ENCODE results near the gene GHR.

The GHR gene

DNA sequence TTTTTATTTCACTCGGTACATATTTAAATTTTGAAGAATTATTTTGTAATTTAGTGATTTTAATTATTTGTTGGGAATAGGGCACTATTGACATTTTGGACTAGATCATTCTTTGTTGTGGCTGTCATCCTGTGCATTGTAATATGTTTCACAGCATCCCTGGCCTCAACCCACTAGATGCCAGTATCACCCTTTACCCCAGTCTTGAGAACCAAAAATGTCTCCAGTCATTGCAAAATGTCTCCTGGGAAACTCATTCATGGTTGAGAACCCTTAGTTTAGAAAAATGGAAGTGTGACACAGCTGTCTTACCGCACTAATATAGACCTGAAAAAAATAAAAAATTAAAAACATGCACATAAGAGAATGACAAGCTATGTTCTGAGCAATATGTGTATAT, 245.0 kb downstream of the GHR start:
- H3K36me3 ChIP-seq (ENCODE audit: insufficient read depth), result no peaks in the 10 kb centered on the region
- H3K4me3 ChIP-seq (IDR thresholded peaks at IDR 0.05; ENCODE audit: insufficient read depth, low read depth, low read length), result no peak overlapping the region
- H2AFZ ChIP-seq (ENCODE audit: low read depth), result no peak overlapping the region
- no peak overlapping the region for H3K9ac ChIP-seq
- peak overlapping the region; percentile 52 for H3K27ac ChIP-seq
- no peaks in the 10 kb centered on the region for H3K79me2 ChIP-seq (ENCODE audit: insufficient read depth, low read depth)
- H3K4me1 ChIP-seq (ENCODE audit: low read depth, poor library complexity, severe bottlenecking), result peaks cover 39% of the 10 kb centered on the region
- no peaks in the 10 kb centered on the region for H3K27me3 ChIP-seq (ENCODE audit: insufficient read depth, low read depth)
- H4K20me1 ChIP-seq (ENCODE audit: insufficient read depth), result no peaks in the 10 kb centered on the region
- TF ChIP-seq, protein P1, sequence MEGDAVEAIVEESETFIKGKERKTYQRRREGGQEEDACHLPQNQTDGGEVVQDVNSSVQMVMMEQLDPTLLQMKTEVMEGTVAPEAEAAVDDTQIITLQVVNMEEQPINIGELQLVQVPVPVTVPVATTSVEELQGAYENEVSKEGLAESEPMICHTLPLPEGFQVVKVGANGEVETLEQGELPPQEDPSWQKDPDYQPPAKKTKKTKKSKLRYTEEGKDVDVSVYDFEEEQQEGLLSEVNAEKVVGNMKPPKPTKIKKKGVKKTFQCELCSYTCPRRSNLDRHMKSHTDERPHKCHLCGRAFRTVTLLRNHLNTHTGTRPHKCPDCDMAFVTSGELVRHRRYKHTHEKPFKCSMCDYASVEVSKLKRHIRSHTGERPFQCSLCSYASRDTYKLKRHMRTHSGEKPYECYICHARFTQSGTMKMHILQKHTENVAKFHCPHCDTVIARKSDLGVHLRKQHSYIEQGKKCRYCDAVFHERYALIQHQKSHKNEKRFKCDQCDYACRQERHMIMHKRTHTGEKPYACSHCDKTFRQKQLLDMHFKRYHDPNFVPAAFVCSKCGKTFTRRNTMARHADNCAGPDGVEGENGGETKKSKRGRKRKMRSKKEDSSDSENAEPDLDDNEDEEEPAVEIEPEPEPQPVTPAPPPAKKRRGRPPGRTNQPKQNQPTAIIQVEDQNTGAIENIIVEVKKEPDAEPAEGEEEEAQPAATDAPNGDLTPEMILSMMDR (conservative IDR thresholded peaks at IDR 0.05; ENCODE audit: low read depth, low read length), result no peak
- H3K4me2 ChIP-seq, result peak overlapping the region; percentile 85

DNA sequence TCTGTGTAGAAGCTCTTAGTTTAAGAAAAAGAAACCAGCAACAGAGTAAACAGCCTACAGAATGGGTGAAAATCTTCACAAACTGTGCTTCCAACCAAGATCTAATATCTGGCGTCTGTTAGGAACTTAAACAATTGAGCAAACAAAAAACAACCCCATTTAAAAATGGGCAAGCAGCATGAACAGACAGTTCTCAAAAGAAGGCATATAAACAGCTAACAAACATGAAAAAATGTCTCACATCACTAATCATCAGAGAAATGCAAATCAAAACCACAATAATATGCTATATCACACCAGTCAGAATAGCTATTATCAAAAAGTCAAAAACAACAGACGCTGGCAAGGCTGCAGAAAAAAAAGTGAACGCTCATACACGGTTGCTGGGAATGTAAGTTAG, 249.7 kb downstream of the GHR start:
- H2AFZ ChIP-seq (ENCODE audit: low read depth), result no peak overlapping the region
- no peak overlapping the region for H3K9ac ChIP-seq
- no peaks in the 10 kb centered on the region for H3K36me3 ChIP-seq (ENCODE audit: insufficient read depth)
- H3K4me2 ChIP-seq, result no peak overlapping the region
- peaks cover 58% of the 10 kb centered on the region for H3K4me1 ChIP-seq (ENCODE audit: low read depth, poor library complexity, severe bottlenecking)
- TF ChIP-seq, protein P1 (conservative IDR thresholded peaks at IDR 0.05; ENCODE audit: low read depth, low read length), result no peak
- H3K27me3 ChIP-seq (ENCODE audit: insufficient read depth, low read depth), result no peaks in the 10 kb centered on the region
- H3K4me3 ChIP-seq (IDR thresholded peaks at IDR 0.05; ENCODE audit: insufficient read depth, low read depth, low read length), result no peak overlapping the region
- H4K20me1 ChIP-seq (ENCODE audit: insufficient read depth), result no peaks in the 10 kb centered on the region
- H3K79me2 ChIP-seq (ENCODE audit: insufficient read depth, low read depth), result no peaks in the 10 kb centered on the region
- H3K27ac ChIP-seq, result no peak overlapping the region

DNA sequence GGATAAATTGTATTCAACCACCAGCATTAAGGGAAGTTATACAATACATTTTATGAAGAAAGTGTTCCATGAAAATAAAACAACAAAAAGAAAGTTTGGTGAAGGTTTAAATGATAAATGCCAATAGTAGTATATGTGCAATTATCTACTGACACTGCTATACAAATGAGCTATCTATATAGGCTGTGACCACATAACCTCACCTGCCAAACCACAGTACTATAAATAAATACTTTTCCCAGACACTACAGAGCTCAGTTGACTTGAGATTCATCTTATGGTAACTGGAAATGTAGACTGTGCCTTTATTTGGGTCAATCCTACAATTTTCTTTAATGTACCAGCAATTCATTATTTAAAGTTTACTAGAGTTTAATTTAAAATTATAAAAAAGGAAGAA, 252.4 kb downstream of the GHR start:
- no peaks in the 10 kb centered on the region for H3K79me2 ChIP-seq (ENCODE audit: insufficient read depth, low read depth)
- H3K27me3 ChIP-seq (ENCODE audit: insufficient read depth, low read depth), result no peaks in the 10 kb centered on the region
- H2AFZ ChIP-seq (ENCODE audit: low read depth), result no peak overlapping the region
- no peaks in the 10 kb centered on the region for H3K36me3 ChIP-seq (ENCODE audit: insufficient read depth)
- H3K4me3 ChIP-seq (IDR thresholded peaks at IDR 0.05; ENCODE audit: insufficient read depth, low read depth, low read length), result no peak overlapping the region
- no peak overlapping the region for H3K9ac ChIP-seq
- H3K4me1 ChIP-seq (ENCODE audit: low read depth, poor library complexity, severe bottlenecking), result peaks cover 46% of the 10 kb centered on the region
- peak overlapping the region; percentile 90 for H3K4me2 ChIP-seq
- H3K27ac ChIP-seq, result peak overlapping the region; percentile 21
- TF ChIP-seq, protein P1 (conservative IDR thresholded peaks at IDR 0.05; ENCODE audit: low read depth, low read length), result no peak
- H4K20me1 ChIP-seq (ENCODE audit: insufficient read depth), result no peaks in the 10 kb centered on the region

DNA sequence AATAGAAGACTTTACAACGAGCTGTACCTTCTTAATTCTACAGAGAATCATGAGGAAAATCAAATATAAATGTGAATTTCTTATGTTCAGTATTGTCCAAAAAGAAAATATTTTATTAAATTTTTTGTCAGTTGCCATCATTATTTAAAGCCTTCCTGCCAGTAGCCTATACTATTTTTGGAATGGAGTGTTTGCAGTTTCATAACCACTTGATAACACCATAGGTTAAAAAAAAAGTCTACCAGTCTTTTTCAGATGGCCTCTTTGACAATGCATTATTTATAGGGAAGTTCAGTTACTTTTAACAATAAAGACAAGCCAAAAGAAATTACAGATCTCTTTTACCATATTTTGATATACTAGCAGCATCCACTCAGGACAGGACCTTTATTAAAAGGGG, 253.1 kb downstream of the GHR start:
- H4K20me1 ChIP-seq (ENCODE audit: insufficient read depth), result no peaks in the 10 kb centered on the region
- H3K79me2 ChIP-seq (ENCODE audit: insufficient read depth, low read depth), result no peaks in the 10 kb centered on the region
- H3K4me1 ChIP-seq (ENCODE audit: low read depth, poor library complexity, severe bottlenecking), result peaks cover 46% of the 10 kb centered on the region
- H3K36me3 ChIP-seq (ENCODE audit: insufficient read depth), result no peaks in the 10 kb centered on the region
- TF ChIP-seq, protein P1 (conservative IDR thresholded peaks at IDR 0.05; ENCODE audit: low read depth, low read length), result no peak
- H3K9ac ChIP-seq, result no peak overlapping the region
- no peaks in the 10 kb centered on the region for H3K27me3 ChIP-seq (ENCODE audit: insufficient read depth, low read depth)
- no peak overlapping the region for H3K4me3 ChIP-seq (IDR thresholded peaks at IDR 0.05; ENCODE audit: insufficient read depth, low read depth, low read length)
- peak overlapping the region; percentile 90 for H3K4me2 ChIP-seq
- H2AFZ ChIP-seq (ENCODE audit: low read depth), result peak overlapping the region; percentile 3; the same call in 1 of the 2 replicates
- H3K27ac ChIP-seq, result peak overlapping the region; percentile 21
